Astrocyte of the cerebellum (primary cell): ENCODE measurements around the gene CCDC12.

Source experiments
- DNase-seq: peaks from one replicate; pipeline ENCODE4 v3.0.0-alpha.2; 2011; ENCODE audit warnings: low read depth
- H3K4me3 ChIP-seq: 2 replicates; pipeline ENCODE4 v1.5.1; 2011; ENCODE audit warnings: mild to moderate bottlenecking, low read depth, low read length, moderate library complexity
- CTCF ChIP-seq: IDR thresholded peaks from 2 replicates; pipeline ENCODE4 v1.5.1; 2012; ENCODE audit warnings: low read length, low read depth, moderate library complexity, mild to moderate bottlenecking; ENCODE audit errors: missing control alignments
- in situ Hi-C: cut with HindIII; loops from 2 replicates; pipeline ENCODE4 v1.10.0; 2017; ENCODE audit warnings: low sequenced_read_pairs

The CCDC12 gene

GRCh38 chr3:46987319-46987742, 10.8 kb upstream of the CCDC12 start:
- no peak for DNase-seq
- TF ChIP-seq CTCF: no peak
- no peak overlapping the region for H3K4me3 ChIP-seq
- in situ Hi-C loops: no loop called here

GRCh38 chr3:46986782-46987310, 10.3 kb upstream of the CCDC12 start:
- no peak for TF ChIP-seq CTCF
- no peak for DNase-seq
- H3K4me3 ChIP-seq: no peak overlapping the region
- in situ Hi-C loops: no loop called here

GRCh38 chr3:46986055-46986730, 9.6 kb upstream of the CCDC12 start:
- DNase-seq: no peak
- no peak overlapping the region for H3K4me3 ChIP-seq
- TF ChIP-seq CTCF: no peak
- in situ Hi-C loops: no loop called here

GRCh38 chr3:46985588-46985987, 9.0 kb upstream of the CCDC12 start:
- no peak for DNase-seq
- TF ChIP-seq CTCF: no peak
- in situ Hi-C loops: no loop called here
- H3K4me3 ChIP-seq: no peak overlapping the region

GRCh38 chr3:46984591-46985459, 8.3 kb upstream of the CCDC12 start:
- in situ Hi-C loops: no loop called here
- no peak for TF ChIP-seq CTCF
- no peak overlapping the region for H3K4me3 ChIP-seq
- DNase-seq: no peak

- no peak for TF ChIP-seq CTCF
- no peak for DNase-seq
- no peak overlapping the region for H3K4me3 ChIP-seq
- in situ Hi-C loops: no loop called here
These were observed 6.0 kb upstream of the CCDC12 start for GRCh38 chr3:46982546-46982945.
